GM12878 (cell line): ENCODE data around the gene RAB40B. TPM values are rescaled to one million over a fixed set of nuclear protein-coding genes. Genes with fewer than 3 reads are reported as not detected.

Experiments
- ATAC-seq: fragments of 200-7000 bp; cut with Tn5 transposase; 3 replicates; pipeline ENCODE4 v1.9.1; 2020; ENCODE audit warnings: mild to moderate bottlenecking, moderate library complexity
- BruUV-seq: library from RNA; stranded (reverse); fragments of 400-500 nt; replicated peaks from 2 replicates; lab custom pipeline; 2021; lab: Mats Ljungman, UMichigan
- CTCF ChIA-PET: fragments of 300-600 bp; sonication (Branson Sonifier 250); formaldehyde crosslinking; extraction: SDS; loops from one replicate; lab custom pipeline; 2021; ENCODE audit warnings: inconsistent platforms; lab: Yijun Ruan, JAX
- POLR2A ChIA-PET: fragments of 350-600 bp; formaldehyde crosslinking; extraction: SDS; loops from one replicate; lab custom pipeline; 2021; ENCODE audit warnings: inconsistent platforms; lab: Charles Lee
- RAD21 ChIA-PET: fragments of 300-600 bp; sonication (Branson Sonifier 250); formaldehyde crosslinking; loops from one replicate; lab custom pipeline; 2023; ENCODE audit warnings: antibody characterized with exemption; ENCODE audit not compliant: unreplicated experiment; lab: Charles Lee
- SMC1A ChIA-PET: fragments of 300-600 bp; sonication (Branson Sonifier 250); formaldehyde crosslinking; loops from one replicate; lab custom pipeline; 2023; ENCODE audit not compliant: unreplicated experiment, uncharacterized antibody; lab: Charles Lee
- DNase-seq: peaks from one replicate; pipeline ENCODE4 v3.0.0-alpha.2; 2011; ENCODE audit warnings: low read depth, low spot score
- FAIRE-seq: peaks from 3 replicates; lab custom pipeline; 2011; peaks lifted over from hg19 to GRCh38; lab: Jason Lieb, UNC
- H2AFZ ChIP-seq: 2 replicates; pipeline ENCODE4 v1.6.0; 2011; ENCODE audit warnings: low read depth, low read length, control low read depth; ENCODE audit not compliant: control insufficient read depth
- H3K27ac ChIP-seq: 2 replicates; pipeline ENCODE4 v1.5.1; 2011; ENCODE audit warnings: control low read depth; ENCODE audit not compliant: control insufficient read depth, insufficient read depth
- H3K27me3 ChIP-seq, 2 experiments: replicated peaks in 1 of 2; 2 replicates each; pipeline versions ENCODE4 v1.6.0 to v1.6.1; 2011; ENCODE audit warnings: low read length in 1 of 2; ENCODE audit not compliant: control insufficient read depth in 2 of 2, insufficient read depth in 2 of 2
- H3K36me3 ChIP-seq, 2 experiments: 2 replicates each; pipeline ENCODE4 v1.5.1; 2011; ENCODE audit warnings: low read length in 1 of 2; ENCODE audit not compliant: control insufficient read depth in 2 of 2, insufficient read depth in 2 of 2
- H3K4me1 ChIP-seq: 2 replicates; pipeline ENCODE4 v1.6.1; 2011; ENCODE audit warnings: mild to moderate bottlenecking, low read length, moderate library complexity, mixed read lengths; ENCODE audit not compliant: control insufficient read depth, insufficient read depth
- H3K4me2 ChIP-seq: 2 replicates; pipeline ENCODE4 v1.6.0; 2011; ENCODE audit warnings: control low read depth; ENCODE audit not compliant: control insufficient read depth, insufficient read depth
- H3K4me3 ChIP-seq: fragments of 200-600 bp; sonication (generic); 2 replicates; pipeline ENCODE4 v1.5.1; 2016
- H3K79me2 ChIP-seq: 2 replicates; pipeline ENCODE4 v1.6.0; 2011; ENCODE audit warnings: low read length; ENCODE audit not compliant: control insufficient read depth, insufficient read depth
- H3K9ac ChIP-seq: 2 replicates; pipeline ENCODE4 v1.8.0; 2011; ENCODE audit warnings: low read length, control low read depth, mixed read lengths; ENCODE audit not compliant: control insufficient read depth, insufficient read depth
- H3K9me3 ChIP-seq: replicated peaks from 3 replicates; pipeline ENCODE4 v1.5.1; 2011; ENCODE audit warnings: mild to moderate bottlenecking, low read length; ENCODE audit not compliant: control insufficient read depth, insufficient read depth
- H4K20me1 ChIP-seq: 2 replicates; pipeline ENCODE4 v1.6.0; 2011; ENCODE audit not compliant: control insufficient read depth, insufficient read depth
- ATF3 ChIP-seq: IDR thresholded peaks from 2 replicates; pipeline ENCODE4 v1.6.1; 2011; ENCODE audit warnings: low read depth, mild to moderate bottlenecking, low read length, moderate library complexity, borderline replicate concordance; ENCODE audit errors: extremely low read depth
- BHLHE40 ChIP-seq, 2 experiments: fragments of 450-650 bp in 1 of 2; IDR thresholded peaks; 2 replicates each; pipeline ENCODE4 v1.6.1; 2011 to 2017; ENCODE audit warnings: low read depth in 2 of 2, borderline replicate concordance in 1 of 2, improper control_type of control experiment in 1 of 2, low read length in 1 of 2, mild to moderate bottlenecking in 1 of 2
- EGR1 ChIP-seq, 2 experiments: IDR thresholded peaks; 1 replicate in 1 of 2; 2 replicates in 1 of 2; pipeline ENCODE4 v1.6.1; 2011 to 2012; ENCODE audit warnings: low read depth in 2 of 2, low read length in 2 of 2, borderline replicate concordance in 1 of 2, mild to moderate bottlenecking in 1 of 2, moderate library complexity in 1 of 2
- HDGF ChIP-seq: fragments of 450-650 bp; IDR thresholded peaks from 2 replicates; pipeline ENCODE4 v1.6.1; 2016; ENCODE audit warnings: antibody characterized with exemption
- PBX3 ChIP-seq: IDR thresholded peaks from 2 replicates; pipeline ENCODE4 v1.6.1; 2011; ENCODE audit warnings: mild to moderate bottlenecking, low read depth, low read length, moderate library complexity; ENCODE audit not compliant: insufficient replicate concordance
- WGBS: methylation state at CpG from one replicate; pipeline ENCODE4 v1.1.6; 2016; ENCODE audit warnings: low lambda C conversion rate; ENCODE audit not compliant: insufficient replicate concordance, insufficient coverage; ENCODE audit errors: missing lambda C conversion rate; 5-methylcytosine and 5-hydroxymethylcytosine counted together
- in situ Hi-C: fragments of 300-500 bp; cut with MboI; formaldehyde crosslinking; loops from 9 replicates; pipeline ENCODE4 v1.14.3; 2018; ENCODE audit warnings: mixed read lengths
- intact Hi-C: fragments of 100-400 bp; cut with micrococcal nuclease; formaldehyde crosslinking; loops from one replicate; pipeline ENCODE4 v1.14.2; 2022; ENCODE audit not compliant: unreplicated experiment
- polyA plus RNA-seq, 11 experiments: library from polyadenylated mRNA; depleted of rRNA in 4 of 11; unstranded in 6 of 11; stranded (reverse) in 5 of 11; fragments of >200 nt; fragmentation: Nextera tagmentation in 4 of 11; fragmentation: Illumina TruSeq in 1 of 11; extraction: Ambion mirVana in 4 of 11; extraction: Trizol in 1 of 11; gene quantifications; 1 replicate in 1 of 11; 2 replicates in 10 of 11; pipeline versions ENCODE4 v1.2.1 to v1.2.3, GENCODE V29; 2011 to 2016; ENCODE audit warnings: inconsistent platforms in 2 of 11, missing spikeins in 2 of 11, low read depth in 1 of 11
- total RNA-seq, 4 experiments: library from RNA; depleted of rRNA in 3 of 4; stranded (reverse); fragments of >200 nt in 3 of 4; fragmentation: Illumina TruSeq in 1 of 4; extraction: Trizol in 1 of 4; gene quantifications; 2 replicates each; pipeline versions ENCODE4 v1.2.1 to v1.2.3, GENCODE V29; 2013 to 2021

RAB40B gene
- total and polyA plus RNA-seq, 10 of the 15 experiments (the other 5 are each of a cell fraction or from before 2014, with no cell fraction given), result 0.06 to 2.8 (median 1.4) TPM

GRCh38 chr17:82704886-82705285 is 6.4 kb upstream of the RAB40B start (continued):
- TF ChIP-seq EGR1 (IDR thresholded peaks at IDR 0.05; ENCODE audit: borderline replicate concordance in 1 of 2, low read depth in 2 of 2, low read length in 2 of 2) (no peak), PBX3 (no peak), ATF3 (no peak)

- H3K9ac ChIP-seq, result no peak overlapping the region
- H3K79me2 ChIP-seq, result no peaks in the 10 kb centered on the region
- no peak for ATAC-seq
- SMC1A ChIA-PET, result interaction anchor here (0.6 kb wide), 1 partner anchor 61 kb away, joined by 3 read pairs; no protein-coding TSS in a partner anchor
- 63% methylated on average over 37 of the region's 38 CpGs for WGBS
- FAIRE-seq, result no peak
- RAD21 ChIA-PET, result no interaction called here
- CTCF ChIA-PET, result no interaction called here
- peaks cover 9% of the 10 kb centered on the region for H3K4me1 ChIP-seq
- no peak overlapping the region for H2AFZ ChIP-seq
- no peak overlapping the region for H3K27ac ChIP-seq
- H3K4me2 ChIP-seq, result no peak overlapping the region
- BruUV-seq, result no TSS peak
- no peaks in the 10 kb centered on the region for H4K20me1 ChIP-seq
- H3K27me3 ChIP-seq, result no peaks in the 10 kb centered on the region
- intact Hi-C loops (no loop called here), in situ Hi-C loops (no loop called here)
- TF ChIP-seq HDGF, result no peak
- 0 out of 4 replicates have a peak, but pooled peaks of 1 of the 2 experiments have one; percentile 3 for TF ChIP-seq BHLHE40 (IDR thresholded peaks at IDR 0.05; ENCODE audit: borderline replicate concordance in 1 of 2, low read depth in 2 of 2, low read length in 1 of 2)
- POLR2A ChIA-PET, result no interaction called here
- no peak for DNase-seq
- H3K4me3 ChIP-seq, result no peak overlapping the region
- H3K9me3 ChIP-seq, result no peaks in the 10 kb centered on the region
- H3K36me3 ChIP-seq, result no peaks in the 10 kb centered on the region
Observed at GRCh38 chr17:82703935-82704865, 5.7 kb upstream of the RAB40B start.
